NCI-H2227 (cell line): ENCODE data around the gene DYNLRB2.

Experiments used
- DNase-seq: peaks from one replicate; lab custom pipeline; 2025; ENCODE audit not compliant: unreplicated experiment; lab: John Stamatoyannopoulos, UW

Gene DYNLRB2

DNA sequence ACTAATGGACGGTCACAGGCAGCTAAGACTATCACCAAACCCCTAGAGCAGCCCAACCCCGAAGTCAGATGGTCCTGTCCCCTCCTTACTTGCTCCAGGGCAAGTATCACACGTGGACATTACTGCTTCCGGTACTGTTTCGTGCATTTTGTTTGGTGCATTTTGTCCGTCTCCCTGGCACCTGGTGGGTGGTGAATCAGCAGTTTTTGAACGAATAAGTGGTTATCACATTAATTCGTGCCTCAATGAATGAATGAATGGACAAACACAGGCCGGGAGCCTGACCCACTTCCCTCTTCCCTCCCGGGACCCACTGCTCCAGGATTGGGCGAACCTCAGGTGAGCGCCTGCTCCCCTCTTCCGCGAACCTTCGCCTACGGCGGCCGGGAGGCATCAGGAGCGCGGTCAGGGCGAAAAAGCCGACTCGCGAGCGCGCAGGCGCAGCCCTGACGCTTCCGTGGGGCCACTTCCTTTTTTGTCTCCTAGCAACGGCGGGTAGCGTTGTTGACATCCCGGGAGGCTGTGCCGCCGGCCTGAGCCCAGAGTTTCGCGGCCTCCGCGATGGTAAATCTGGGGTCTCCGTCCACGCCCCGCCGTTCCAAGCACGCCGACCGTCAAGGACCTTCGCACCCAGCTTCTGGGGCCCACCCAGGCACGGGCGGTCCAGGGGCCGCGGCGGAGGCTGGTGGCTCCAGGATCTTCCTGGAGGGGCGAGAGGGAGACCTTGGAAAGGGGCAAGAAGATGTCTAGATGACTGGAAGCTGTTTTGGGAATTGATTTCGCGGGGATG, at the start of gene DYNLRB2:
Gene DYNLRB2, plus strand, starts transcription at position 478 of the 790 bp plus-strand sequence. Its CDS starts 84 bp downstream, at position 562.
- peak; percentile 94 for DNase-seq

DNA sequence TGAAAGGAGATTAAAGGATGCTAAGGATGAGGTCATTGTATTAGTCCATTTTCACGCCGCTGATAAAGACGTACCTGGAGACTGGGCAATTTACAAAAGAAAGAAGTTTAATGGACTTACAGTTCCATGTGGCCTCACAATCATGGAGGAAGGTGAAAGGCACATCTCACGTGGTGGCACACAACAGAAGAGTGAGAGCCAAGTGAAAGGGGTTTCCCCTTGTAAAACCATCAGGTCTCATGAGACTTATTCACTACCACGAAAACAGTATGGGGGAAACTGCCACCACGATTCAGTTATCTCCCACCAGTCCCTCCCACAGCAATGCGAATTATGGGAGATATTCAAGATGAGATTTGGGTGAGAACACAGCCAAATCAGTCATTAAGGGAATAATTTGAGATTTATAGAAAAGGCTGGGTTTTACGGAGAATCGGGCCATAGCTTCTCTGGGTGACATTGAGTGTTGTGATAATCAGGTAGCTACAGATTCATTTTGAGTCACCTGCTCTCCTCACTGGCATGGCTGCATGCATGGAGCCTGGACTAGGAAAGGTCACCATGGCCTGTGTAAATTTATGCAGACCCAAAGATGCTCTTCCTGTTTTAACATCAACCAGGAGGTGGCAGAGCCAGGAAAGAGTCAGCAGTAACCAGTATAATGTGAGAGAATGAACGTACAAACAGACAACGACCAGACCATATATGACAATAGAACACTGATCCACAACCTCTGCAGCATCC, 40.5 kb upstream of the DYNLRB2 start:
- no peak for DNase-seq

DNA sequence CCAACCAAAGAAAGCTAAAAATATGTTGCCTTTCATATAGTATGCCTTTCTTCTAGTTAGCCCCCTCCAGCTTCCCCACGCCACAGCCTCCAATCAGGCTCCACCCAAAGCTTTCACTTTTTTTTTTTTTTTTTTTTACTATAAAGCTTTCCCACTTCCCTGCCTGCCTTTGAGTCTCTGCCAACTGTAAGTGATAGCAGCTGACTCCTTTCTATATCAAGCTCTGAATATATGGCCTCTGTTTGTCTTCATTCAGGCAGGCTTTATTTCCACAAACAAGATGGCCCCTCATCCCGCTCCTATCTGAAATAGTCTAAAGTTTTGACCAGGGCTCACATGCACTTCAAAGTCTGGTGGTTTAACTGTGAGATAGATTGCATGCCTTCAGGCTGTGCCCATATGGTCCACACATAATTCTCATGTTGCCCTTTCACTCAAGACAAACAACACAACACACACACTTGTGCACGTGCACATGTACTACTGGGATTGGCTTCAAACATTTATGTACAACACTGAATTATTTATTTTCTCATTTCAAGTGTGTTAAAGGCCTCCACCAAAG, 39.8 kb upstream of the DYNLRB2 start:
- no peak for DNase-seq

DNA sequence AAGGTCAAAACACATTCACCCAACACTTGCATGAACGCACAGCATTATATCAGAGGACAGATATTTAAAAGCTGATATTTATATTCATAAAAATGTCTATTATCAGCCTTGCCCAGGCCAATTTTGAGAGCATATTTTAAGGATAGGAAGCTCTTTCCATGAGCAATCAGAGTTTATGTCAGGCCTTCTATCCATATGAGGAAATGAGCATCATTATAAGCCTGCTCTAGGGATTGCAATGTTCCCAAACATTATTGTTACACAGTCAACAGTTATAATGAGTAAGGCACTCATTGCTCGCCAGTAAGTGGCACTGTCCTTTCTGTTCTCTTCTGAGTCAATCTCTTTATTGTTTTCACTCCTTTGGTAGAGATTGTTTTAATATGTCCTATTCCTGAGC, 37.7 kb upstream of the DYNLRB2 start:
- DNase-seq: no peak

DNA sequence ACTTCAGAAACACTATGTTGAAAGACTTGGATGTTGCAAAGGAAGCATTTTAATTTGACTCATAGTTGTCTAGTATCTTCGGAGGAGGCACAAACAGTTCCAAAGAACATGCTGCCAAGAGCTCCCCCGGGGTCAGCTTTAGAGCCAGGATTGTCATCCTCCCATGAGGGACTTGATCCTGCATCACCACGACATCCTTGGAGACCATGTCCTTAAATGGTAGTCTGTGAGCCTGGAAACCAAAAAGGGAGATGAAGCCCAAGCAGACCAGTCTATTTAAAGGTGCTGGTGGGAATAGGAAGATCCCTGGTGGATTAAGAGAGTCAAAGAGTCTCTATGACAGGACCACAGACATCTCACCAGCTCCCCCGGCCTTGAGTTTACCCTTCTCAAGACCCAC, 33.3 kb upstream of the DYNLRB2 start:
- DNase-seq: no peak

DNA sequence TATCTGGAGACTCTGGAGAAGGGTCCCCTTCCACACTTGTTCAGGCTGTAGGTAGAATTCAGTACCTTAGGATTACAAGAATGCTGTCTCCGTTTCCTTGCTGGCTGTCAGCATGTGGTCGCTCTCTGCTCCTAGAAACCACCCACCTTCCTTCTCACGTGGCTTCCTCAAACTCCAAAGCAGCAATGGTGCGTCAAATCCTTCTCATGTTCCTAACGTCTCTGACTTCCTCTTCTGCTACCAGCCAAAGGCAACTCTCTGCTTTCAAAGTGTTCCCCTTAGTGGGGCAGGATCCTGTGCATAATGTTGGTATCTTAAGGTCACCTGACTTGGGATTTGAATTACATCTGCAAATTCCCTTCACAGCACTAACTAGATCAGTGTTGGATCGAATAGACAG, 30.9 kb upstream of the DYNLRB2 start:
- no peak for DNase-seq

DNA sequence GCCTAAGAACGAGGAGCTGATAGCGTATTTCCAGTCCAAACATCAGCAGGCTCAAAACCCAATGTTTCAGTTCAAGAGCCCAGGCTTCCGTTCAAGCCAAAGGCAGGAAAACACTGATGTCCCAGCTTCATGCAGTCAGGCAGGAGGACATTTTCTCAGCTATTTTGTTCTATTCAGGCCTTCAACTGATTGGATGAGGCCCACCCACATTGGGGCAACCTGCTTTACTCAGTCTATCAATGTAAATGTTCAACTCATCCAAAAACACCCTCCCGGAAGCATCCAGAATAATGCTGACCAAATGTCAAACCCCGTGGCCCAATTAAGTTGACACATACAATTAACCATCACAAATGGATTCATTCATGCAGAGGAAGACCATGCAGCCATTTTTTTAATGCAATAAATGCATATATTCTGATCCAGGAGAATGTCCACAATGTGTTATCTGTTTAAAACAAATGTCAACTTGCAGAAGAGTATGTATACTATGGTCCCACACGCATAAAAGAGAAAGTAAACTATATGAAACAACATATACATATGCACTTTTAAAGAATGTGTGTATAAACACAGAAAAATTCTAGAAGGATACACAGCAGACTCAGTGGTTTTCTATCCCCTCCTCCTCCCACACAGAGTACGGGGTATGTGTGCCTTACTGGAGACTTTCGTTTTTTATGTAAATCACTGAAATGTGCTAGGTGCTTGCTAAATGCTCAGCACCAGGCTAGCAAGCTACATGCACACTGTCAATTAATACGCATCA, 28.8 kb upstream of the DYNLRB2 start:
- no peak for DNase-seq

DNA sequence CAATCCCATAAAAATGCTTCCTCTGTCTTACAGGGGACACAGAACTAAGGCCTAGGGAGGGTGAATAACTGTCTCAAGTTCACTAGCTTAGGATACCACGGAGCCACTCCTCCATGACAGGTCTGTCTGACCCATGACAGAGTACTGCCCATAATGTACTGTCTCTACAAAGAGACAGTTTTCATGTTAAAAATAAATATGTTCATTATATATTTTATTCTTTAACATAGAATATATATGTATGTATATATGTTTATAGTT, 28.3 kb upstream of the DYNLRB2 start:
- DNase-seq: no peak

DNA sequence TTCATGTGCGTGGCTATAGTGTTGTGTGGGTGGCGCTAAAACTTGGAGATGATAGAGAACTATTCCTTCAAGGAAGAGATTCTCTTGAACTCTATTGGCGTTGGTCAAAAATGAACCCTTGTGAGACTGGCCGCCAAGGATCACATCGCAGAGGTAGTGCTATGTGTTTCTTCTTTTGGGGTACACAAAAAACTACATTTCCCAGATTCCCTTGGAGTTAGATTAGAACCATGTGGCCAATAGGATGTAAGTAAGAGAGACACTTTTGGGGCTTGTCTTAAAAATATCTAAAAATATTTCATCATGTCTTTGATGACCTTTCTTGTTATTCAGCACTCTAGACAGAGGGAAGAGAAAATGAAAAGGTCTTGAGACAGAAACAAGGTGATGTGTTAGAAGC, 25.4 kb upstream of the DYNLRB2 start:
- no peak for DNase-seq

DNA sequence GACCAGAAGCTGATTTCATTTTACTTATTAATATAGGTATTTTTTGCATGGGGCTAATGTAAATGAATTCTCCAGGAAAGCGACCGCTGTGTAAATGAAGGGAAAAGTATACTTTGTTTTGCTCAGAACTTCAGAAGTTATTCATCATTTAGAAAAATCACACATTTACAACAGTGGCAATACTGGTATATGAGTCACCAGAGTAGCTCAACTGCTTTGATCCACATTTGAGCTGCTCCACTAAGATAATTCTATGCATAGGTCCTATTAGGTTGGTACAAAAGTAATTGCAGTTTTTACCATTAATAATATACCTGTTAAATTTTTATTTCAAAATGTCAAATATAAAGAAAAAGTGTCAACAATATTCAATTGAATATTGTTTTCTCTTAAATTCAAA, 22.9 kb upstream of the DYNLRB2 start:
- DNase-seq: no peak

DNA sequence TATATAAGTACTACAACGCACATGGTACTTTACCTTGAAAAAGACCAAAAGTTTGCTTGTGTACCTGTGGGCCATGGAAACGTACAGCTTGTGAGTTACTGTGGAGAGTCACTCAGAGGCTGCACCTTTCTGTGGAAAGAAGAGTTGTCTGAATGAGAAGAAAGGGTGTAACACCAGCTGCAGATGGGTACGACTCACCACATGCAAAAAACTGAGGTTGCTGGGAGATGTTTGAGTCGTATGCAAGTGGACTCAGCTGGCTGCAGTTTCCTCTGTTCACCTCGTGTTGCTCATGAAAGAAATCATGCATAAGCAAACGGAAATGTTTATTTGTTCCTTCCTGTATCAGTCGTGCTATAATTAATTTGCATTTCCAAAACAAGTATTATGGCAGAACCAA, 22.4 kb upstream of the DYNLRB2 start:
- DNase-seq: no peak

DNA sequence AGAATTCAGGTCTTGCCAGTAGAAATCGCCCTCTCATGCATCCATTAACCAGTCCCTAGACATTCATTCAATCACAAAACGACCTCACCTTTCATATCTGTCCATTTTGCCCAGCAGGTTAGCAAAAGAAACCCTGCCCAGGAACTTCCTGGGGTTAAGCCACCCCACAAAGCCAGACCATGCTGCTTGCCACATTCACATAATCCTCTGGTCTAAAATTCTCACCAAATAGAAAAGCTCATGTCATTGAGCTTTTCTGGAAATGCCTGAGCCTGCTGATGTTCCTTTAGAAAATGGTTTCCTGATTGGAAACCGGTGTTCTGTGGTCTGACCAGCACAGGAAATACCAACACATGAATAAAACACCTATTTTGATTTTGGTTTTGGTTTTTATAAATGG, 21.6 kb upstream of the DYNLRB2 start:
- DNase-seq: no peak

DNA sequence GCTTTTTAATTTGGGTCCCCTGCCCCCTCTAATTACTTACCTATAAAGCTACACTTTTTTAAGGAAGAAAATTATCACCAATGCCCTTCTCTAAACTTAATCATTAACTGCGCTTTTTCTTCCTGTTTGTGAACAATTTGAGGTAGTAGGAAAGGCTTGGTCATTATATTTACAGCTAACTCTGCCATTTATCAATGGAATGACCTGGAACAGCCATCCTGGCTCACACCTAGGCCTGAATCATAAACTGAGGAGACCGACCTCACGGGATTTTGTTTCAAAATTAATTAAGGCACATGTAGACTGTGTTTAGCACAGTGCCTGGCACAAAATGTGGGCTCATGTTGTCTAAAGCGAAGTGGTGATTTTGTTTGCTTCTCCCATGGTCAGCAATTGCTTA, 15.4 kb upstream of the DYNLRB2 start:
- DNase-seq: no peak

DNA sequence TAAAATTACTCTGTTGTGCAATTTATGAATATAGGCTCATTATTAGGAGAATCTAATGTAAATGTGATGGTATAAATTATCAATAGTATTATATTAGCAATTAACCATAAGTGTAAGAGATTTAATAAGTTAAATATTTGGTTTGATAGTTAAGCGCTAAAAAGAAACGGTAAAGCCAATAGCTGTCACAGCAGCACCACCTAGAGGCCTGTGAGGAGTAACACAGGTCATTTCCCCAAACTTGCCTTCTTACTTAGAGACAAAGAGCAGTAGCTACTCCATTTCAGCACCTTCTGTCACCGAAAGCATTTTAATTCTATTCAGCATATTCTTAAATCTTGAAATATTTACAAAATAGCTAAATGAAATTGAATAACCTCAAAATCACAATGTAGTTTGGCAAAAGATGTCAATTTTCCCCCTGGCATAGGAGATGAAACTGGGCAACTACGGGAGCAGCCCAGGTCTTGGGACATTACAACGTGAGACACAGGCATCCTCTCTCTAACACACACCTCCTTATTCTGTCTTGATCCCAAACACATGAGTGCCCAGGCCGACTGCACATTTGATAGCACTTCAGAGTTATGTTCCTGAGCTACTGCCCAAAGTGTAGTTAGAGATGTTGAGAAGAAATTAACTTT, 14.3 kb upstream of the DYNLRB2 start:
- peak; percentile 60 for DNase-seq

DNA sequence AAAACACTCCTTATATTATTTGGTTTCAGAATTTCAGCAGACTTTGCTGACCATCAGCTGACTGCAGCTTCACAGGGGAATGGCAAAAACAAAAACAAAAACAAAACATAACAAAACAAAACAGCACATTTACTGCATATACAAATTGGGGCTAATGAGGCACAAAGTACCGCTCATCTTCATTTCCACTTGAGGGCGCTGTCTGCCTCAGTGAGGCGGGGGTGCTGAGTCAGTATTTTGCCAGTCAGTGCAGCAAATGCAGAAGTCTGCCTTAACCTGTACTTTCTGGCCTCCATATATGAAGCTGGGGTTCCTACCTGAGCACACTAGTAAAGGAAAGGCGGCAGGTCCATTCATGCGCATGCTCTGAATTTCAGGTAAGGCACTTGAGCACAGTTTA, 13.5 kb upstream of the DYNLRB2 start:
- no peak for DNase-seq

DNA sequence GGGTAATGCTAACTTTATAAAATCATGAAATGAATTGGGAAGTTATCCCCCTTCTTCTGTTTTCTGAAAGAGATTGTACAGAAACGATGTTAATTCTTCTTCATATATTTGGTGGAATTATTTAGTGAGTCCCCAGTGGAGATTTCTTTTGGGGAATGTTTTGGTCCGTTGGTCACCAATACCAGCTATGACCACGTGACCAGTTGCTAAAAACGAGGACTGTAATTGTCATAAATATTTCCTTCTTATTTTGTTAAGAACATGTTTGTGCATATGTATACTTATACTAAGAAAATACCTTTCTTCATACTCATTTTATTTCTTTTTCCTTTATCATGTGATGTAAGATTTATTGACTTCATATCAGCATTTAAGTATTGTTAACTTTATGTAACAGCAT, 10.3 kb upstream of the DYNLRB2 start:
- DNase-seq: no peak

DNA sequence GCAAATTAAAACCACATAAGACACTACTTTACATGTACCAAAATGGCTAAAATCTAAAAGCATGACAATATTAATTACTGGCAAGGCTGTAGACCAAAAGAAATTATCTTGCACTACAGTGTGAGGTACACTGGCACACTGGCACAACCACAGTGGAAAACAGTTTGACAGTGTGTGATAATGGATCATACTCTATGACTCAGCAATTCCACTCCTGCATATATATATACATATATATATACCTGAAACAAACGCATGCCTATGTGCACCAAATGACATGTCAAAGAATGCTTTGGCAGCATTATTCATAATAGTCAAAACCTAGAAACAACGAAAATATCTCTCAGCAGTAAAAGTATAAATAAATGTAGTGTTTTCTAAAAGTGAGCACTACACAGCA, 4.6 kb upstream of the DYNLRB2 start:
- DNase-seq: no peak

DNA sequence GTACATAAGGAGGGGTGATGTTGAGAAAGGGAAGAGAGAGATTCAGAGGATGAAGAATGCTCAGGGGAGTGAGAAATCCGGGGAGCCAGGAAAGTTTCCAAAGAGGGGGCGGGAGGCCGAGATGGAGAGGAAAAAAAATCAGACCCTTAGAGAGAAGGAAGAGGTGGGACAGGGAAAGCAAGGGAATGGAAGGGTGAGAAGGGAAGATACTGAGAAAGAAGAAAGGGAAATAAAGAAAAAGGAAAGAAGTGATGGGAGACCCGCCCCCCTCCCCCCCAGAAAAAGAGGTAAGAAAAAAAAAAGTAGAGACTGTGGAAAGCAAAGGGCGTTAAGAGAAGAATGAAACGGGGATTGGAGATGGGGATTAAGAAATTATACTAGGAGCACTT, 507 bp downstream of the DYNLRB2 start:
- DNase-seq: no peak

DNA sequence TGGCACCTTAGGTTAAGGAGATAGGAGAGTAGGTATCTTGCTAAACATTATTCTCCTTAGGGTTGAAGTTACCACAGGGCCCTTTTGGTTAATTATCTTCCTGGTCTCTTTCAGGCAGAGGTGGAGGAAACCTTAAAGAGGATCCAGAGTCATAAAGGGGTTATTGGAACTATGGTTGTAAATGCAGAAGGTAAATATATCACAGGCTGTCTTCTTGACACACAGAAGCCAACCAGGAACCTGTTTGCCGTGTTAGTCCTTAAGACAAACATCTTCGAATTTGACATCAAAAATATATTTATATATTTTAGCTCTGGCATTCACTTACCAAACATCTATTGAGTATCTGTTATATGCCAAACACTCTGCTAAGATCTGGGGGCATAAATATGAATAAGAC, 2.4 kb downstream of the DYNLRB2 start:
- no peak for DNase-seq

DNA sequence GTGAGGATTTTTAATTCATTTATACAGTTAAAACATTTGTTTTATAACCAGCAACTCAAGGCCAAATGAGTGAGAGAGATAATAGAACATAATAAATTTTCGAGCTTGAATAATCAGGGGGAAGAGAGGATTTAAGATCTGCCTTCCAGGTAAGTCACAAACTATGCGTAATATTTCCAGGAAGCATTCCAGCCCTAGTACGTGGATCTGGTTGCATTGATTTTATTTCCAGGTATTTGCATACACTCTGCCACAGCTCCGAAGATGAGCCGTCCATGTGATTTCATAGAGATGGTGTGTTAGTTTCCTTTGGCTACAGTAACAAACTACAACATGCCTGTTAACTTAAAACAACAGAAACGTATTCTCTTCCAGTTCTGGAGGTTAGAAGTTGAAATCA, 3.5 kb downstream of the DYNLRB2 start:
- no peak for DNase-seq

DNA sequence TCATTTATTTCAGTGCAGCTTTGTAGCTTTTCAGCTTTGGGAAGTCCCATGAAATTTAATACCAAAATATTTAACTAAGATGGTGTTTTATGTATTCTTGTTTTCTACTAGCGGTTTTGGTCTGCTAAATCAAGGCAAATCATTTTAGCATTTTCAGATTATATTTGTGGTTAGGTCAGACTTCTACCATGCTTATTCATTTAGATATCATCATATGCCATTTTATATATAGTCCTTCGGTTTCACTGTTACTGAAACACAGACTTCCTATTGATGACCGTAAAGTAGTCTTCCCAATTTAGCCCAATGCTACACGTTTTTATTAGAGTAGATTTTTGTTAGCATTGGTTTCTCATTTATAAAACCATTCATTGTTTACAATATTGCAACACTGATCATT, 5.5 kb downstream of the DYNLRB2 start:
- no peak for DNase-seq
